SK-N-MC (cell line): ENCODE data around the gene PAM16.

Experiments used
- DNase-seq: peaks from one replicate; pipeline ENCODE4 v3.0.0-alpha.2; 2011; ENCODE audit warnings: low read depth, low spot score
- H3K27ac ChIP-seq: fragments of 200-600 bp; sonication (generic); 2 replicates; pipeline ENCODE4 v1.5.1; 2016; ENCODE audit warnings: mixed run types
- H3K36me3 ChIP-seq: fragments of 200-600 bp; sonication (generic); 2 replicates; pipeline ENCODE4 v1.6.1; 2017; ENCODE audit warnings: antibody characterized with exemption, low read length, mixed read lengths; ENCODE audit not compliant: insufficient read depth
- H3K4me3 ChIP-seq: fragments of 200-600 bp; sonication (generic); 2 replicates; pipeline ENCODE4 v1.5.1; 2016
- H3K9ac ChIP-seq: fragments of 200-600 bp; sonication (generic); 2 replicates; pipeline ENCODE4 v1.8.0; 2017; ENCODE audit warnings: mixed run types, mixed read lengths; ENCODE audit not compliant: insufficient read length
- H3K9me3 ChIP-seq: fragments of 200-600 bp; sonication (generic); 2 replicates; pipeline ENCODE4 v1.6.1; 2017; ENCODE audit warnings: low read depth, mild to moderate bottlenecking, antibody characterized with exemption, low read length, moderate library complexity, mixed read lengths
- EZH2 ChIP-seq: fragments of 200-600 bp; sonication (generic); IDR thresholded peaks from one replicate; pipeline ENCODE4 v1.6.1; 2017; ENCODE audit warnings: antibody characterized with exemption
- FOXP2 ChIP-seq: optimal IDR thresholded peaks from 2 replicates; pipeline ENCODE3; 2011; ENCODE audit warnings: mild to moderate bottlenecking, moderate library complexity; ENCODE audit not compliant: insufficient read depth; ENCODE audit errors: extremely low read length, control extremely low read depth
- POLR2AphosphoS5 ChIP-seq: IDR thresholded peaks from 2 replicates; pipeline ENCODE4 v1.6.1; 2012; ENCODE audit warnings: mild to moderate bottlenecking, low read depth, low read length, borderline replicate concordance

PAM16 gene

GRCh38 chr16:4352843-4353242, 1.7 kb upstream of the PAM16 start:
- no peak overlapping the region for H3K27ac ChIP-seq
- H3K36me3 ChIP-seq: peaks cover 6% of the 10 kb centered on the region; the same call in 1 of the 2 replicates
- H3K9ac ChIP-seq: no peak overlapping the region
- H3K9me3 ChIP-seq: no peaks in the 10 kb centered on the region
- DNase-seq: no peak
- no peak overlapping the region for H3K4me3 ChIP-seq
- TF ChIP-seq POLR2AphosphoS5: no peak
- TF ChIP-seq EZH2: no peak
- TF ChIP-seq FOXP2: no peak

- TF ChIP-seq FOXP2 (no peak), POLR2AphosphoS5 (no peak), EZH2 (no peak)
- Histone ChIP-seq H3K27ac (peak overlapping the region; percentile 64; the same call in 1 of the 2 replicates), H3K36me3 (peaks cover 8% of the 10 kb centered on the region; the same call in 1 of the 2 replicates), H3K4me3 (peak overlapping the region; percentile 86), H3K9me3 (no peaks in the 10 kb centered on the region), H3K9ac (peak overlapping the region; percentile 66)
- DNase-seq: no peak
Observed at GRCh38 chr16:4351880-4352279, 759 bp upstream of the PAM16 start.

- no peak for DNase-seq
- Histone ChIP-seq H3K4me3 (peak overlapping the region; percentile 86), H3K9ac (peak overlapping the region; percentile 93), H3K9me3 (no peaks in the 10 kb centered on the region), H3K36me3 (peaks cover 8% of the 10 kb centered on the region; the same call in 1 of the 2 replicates), H3K27ac (peak overlapping the region; percentile 76)
- TF ChIP-seq FOXP2 (no peak), POLR2AphosphoS5 (no peak), EZH2 (no peak)
Observed at GRCh38 chr16:4350365-4350786, 745 bp downstream of the PAM16 start.

- TF ChIP-seq EZH2: no peak
- no peak for TF ChIP-seq FOXP2
- no peak for TF ChIP-seq POLR2AphosphoS5
- peak overlapping the region; percentile 41 for H3K9ac ChIP-seq
- peaks cover 8% of the 10 kb centered on the region; the same call in 1 of the 2 replicates for H3K36me3 ChIP-seq
- no peak for DNase-seq
- H3K4me3 ChIP-seq: no peak overlapping the region
- no peaks in the 10 kb centered on the region for H3K9me3 ChIP-seq
- no peak overlapping the region for H3K27ac ChIP-seq
Observed at GRCh38 chr16:4349332-4349731, 1.8 kb downstream of the PAM16 start.

- TF ChIP-seq FOXP2: no peak
- TF ChIP-seq EZH2: no peak
- TF ChIP-seq POLR2AphosphoS5: no peak
- Histone ChIP-seq H3K9ac (no peak overlapping the region), H3K4me3 (no peak overlapping the region), H3K27ac (no peak overlapping the region), H3K36me3 (peaks cover 8% of the 10 kb centered on the region; the same call in 1 of the 2 replicates), H3K9me3 (no peaks in the 10 kb centered on the region)
- DNase-seq: no peak
Observed at GRCh38 chr16:4347765-4348509, 3.2 kb downstream of the PAM16 start.

GRCh38 chr16:4347010-4347409, 4.1 kb downstream of the PAM16 start:
- Histone ChIP-seq H3K4me3 (no peak overlapping the region), H3K36me3 (peaks cover 8% of the 10 kb centered on the region; the same call in 1 of the 2 replicates)

GRCh38 chr16:4345836-4346781, 5.0 kb downstream of the PAM16 start:
- no peak overlapping the region for H3K4me3 ChIP-seq
- no peak for TF ChIP-seq POLR2AphosphoS5
- TF ChIP-seq EZH2: no peak
- TF ChIP-seq FOXP2: no peak
- H3K36me3 ChIP-seq: peaks cover 8% of the 10 kb centered on the region; the same call in 1 of the 2 replicates
- no peak overlapping the region for H3K27ac ChIP-seq
- no peak overlapping the region for H3K9ac ChIP-seq
- DNase-seq: no peak
- no peaks in the 10 kb centered on the region for H3K9me3 ChIP-seq

More at GRCh38 chr16:4347010-4347409, 4.1 kb downstream of the PAM16 start:
- no peak for TF ChIP-seq EZH2
- TF ChIP-seq POLR2AphosphoS5: no peak
- Histone ChIP-seq H3K9ac (no peak overlapping the region), H3K27ac (no peak overlapping the region), H3K9me3 (no peaks in the 10 kb centered on the region)
- no peak for DNase-seq
